Measurements from ENCODE around the gene RSKR. TPM values are rescaled to one million over a fixed set of nuclear protein-coding genes. Genes with fewer than 3 reads are reported as not detected.
"Not testable (repeated sequence)": the region's sequence is repeated elsewhere in the genome, so short reads cannot be mapped to it uniquely, and the experiment has no call there.

The RSKR gene, protein sequence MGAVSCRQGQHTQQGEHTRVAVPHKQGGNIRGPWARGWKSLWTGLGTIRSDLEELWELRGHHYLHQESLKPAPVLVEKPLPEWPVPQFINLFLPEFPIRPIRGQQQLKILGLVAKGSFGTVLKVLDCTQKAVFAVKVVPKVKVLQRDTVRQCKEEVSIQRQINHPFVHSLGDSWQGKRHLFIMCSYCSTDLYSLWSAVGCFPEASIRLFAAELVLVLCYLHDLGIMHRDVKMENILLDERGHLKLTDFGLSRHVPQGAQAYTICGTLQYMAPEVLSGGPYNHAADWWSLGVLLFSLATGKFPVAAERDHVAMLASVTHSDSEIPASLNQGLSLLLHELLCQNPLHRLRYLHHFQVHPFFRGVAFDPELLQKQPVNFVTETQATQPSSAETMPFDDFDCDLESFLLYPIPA
- 27.2 and 31.1 TPM in 2 replicates for total RNA-seq

DNA sequence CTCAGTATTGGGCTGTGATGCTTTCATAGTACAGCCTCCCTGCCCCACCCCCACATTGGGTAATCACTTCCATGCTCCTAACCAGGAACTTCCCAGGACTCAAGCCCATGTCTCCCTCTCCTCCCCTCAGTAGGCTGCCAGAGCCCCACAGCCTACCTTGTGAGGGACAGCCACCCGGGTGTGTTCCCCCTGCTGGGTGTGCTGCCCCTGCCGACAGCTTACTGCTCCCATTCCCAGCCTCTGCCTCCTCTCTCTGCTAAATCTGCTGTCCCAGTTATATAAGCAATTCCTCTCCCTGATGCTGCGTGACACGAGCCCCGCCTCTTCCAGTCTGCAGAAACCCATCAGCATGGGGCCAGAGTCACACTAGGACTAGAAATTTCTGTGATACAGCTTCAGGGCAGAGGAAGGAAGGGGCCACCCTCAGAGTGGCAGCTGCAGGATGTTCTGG lies at the start of gene RSKR:
TSS of gene RSKR (minus strand) at position 255 of the 451 bp plus-strand sequence. CDS start at position 231, 24 bp downstream.
- intact Hi-C loops (cut with micrococcal nuclease) = loop anchor here (2.0 kb wide), 1 partner anchor 119 kb away; no protein-coding TSS in a partner anchor

GRCh38 chr17:28663723-28664122 lies 49.7 kb upstream of the RSKR start:
- intact Hi-C loops (cut with micrococcal nuclease) = loop anchor here (2.0 to 5.0 kb wide), 2 partner anchors 47 to 86 kb away; partner anchors contain the start of genes ALDOC and PROCA1

- intact Hi-C loops (cut with micrococcal nuclease) = loop anchor here (1.0 to 5.0 kb wide), 3 partner anchors 17 to 85 kb away; partner anchors contain the start of genes ALDOC, BLTP2 and PROCA1
Observed at GRCh38 chr17:28662527-28662829, 48.5 kb upstream of the RSKR start.

GRCh38 chr17:28661635-28662526 lies 47.9 kb upstream of the RSKR start, which contains the start of the genes SDF2 and SUPT6H:
SDF2 (minus strand) TSS chr17:28661906; CDS start chr17:28661876, 30 bp downstream.
SUPT6H (plus strand) TSS chr17:28662205; CDS start chr17:28673402, 11,197 bp downstream.
- intact Hi-C loops (cut with micrococcal nuclease) = loop anchor here (1.0 to 5.0 kb wide), 3 partner anchors 17 to 85 kb away; partner anchors contain the start of genes ALDOC, BLTP2 and PROCA1

GRCh38 chr17:28659497-28659881 lies 45.5 kb upstream of the RSKR start:
- intact Hi-C loops (cut with micrococcal nuclease) = not testable (repeated sequence)

GRCh38 chr17:28658766-28659496 lies 44.9 kb upstream of the RSKR start:
- intact Hi-C loops (cut with micrococcal nuclease) = not testable (repeated sequence)

- intact Hi-C loops (cut with micrococcal nuclease) = not testable (repeated sequence)
Observed at GRCh38 chr17:28658342-28658741, 44.4 kb upstream of the RSKR start.

GRCh38 chr17:28657756-28658155 lies 43.8 kb upstream of the RSKR start:
- intact Hi-C loops (cut with micrococcal nuclease) = no loop called here

DNA sequence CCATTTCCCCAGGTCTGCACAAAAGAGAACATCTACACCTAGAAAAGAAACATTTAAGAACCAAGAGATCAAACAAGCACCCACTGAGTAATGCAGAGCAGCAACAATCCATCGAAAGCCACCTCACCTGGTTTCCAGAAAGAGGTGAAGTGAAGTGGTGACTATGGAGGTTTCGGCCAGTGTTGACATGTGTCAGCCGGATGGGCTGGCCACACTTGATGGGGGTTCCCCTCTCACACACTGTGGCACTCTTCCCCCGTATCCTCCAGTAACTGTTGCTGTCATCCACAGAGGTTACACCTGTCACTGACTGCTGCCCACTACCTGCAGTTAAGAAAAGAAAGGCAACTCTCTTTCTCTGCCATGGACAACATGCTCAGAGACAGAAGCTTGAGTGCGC lies 41.2 kb upstream of the RSKR start:
- intact Hi-C loops (cut with micrococcal nuclease) = no loop called here

GRCh38 chr17:28648698-28649097 lies 34.7 kb upstream of the RSKR start:
- intact Hi-C loops (cut with micrococcal nuclease) = loop anchor here (5.0 kb wide), 3 partner anchors 71 to 304 kb away; partner anchors contain the start of genes ALDOC, DHRS13 and PHF12

GRCh38 chr17:28646039-28646754 lies 32.2 kb upstream of the RSKR start:
- intact Hi-C loops (cut with micrococcal nuclease) = loop anchor here (5.0 kb wide), 3 partner anchors 69 to 306 kb away; partner anchors contain the start of genes ALDOC, DHRS13 and PHF12

- intact Hi-C loops (cut with micrococcal nuclease) = loop anchor here (1.0 to 5.0 kb wide), 7 partner anchors 17 to 307 kb away; partner anchors contain the start of genes ALDOC, DHRS13, PHF12 and RPL23A
Observed at GRCh38 chr17:28645576-28645939, 31.6 kb upstream of the RSKR start.

- intact Hi-C loops (cut with micrococcal nuclease) = loop anchor here (1.0 to 5.0 kb wide), 7 partner anchors 17 to 307 kb away; partner anchors contain the start of genes ALDOC, DHRS13, PHF12 and RPL23A
Observed at GRCh38 chr17:28644787-28645575, 31.0 kb upstream of the RSKR start, which contains the start of gene BLTP2. BLTP2 (minus strand) TSS chr17:28645158; CDS start chr17:28645056, 102 bp downstream.

GRCh38 chr17:28643983-28644786 lies 30.2 kb upstream of the RSKR start:
- intact Hi-C loops (cut with micrococcal nuclease) = loop anchor here (2.0 kb wide), 2 partner anchors 75 to 83 kb away; partner anchors contain the start of genes RPL23A and TLCD1

- intact Hi-C loops (cut with micrococcal nuclease) = no loop called here
Observed at GRCh38 chr17:28641579-28641978, 27.6 kb upstream of the RSKR start.

DNA sequence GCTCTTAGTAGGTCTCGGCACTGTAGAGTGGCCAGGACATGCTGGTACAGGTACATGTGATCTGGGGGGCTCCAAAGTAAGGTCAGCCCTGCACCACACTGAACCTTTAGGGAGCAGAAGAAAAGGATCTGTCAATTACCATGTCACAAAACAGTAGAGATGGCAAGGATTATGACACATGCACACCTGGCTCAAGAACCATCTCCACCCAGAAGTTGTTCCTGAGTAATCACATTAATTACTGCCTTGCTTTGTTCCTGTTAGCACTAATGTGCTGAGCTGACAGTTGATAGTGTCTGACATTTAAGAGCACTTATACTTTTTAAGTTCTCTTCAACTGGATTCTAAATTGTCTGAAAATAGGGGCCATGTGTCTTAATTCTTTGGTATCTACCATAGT lies 21.5 kb upstream of the RSKR start:
- intact Hi-C loops (cut with micrococcal nuclease) = no loop called here

DNA sequence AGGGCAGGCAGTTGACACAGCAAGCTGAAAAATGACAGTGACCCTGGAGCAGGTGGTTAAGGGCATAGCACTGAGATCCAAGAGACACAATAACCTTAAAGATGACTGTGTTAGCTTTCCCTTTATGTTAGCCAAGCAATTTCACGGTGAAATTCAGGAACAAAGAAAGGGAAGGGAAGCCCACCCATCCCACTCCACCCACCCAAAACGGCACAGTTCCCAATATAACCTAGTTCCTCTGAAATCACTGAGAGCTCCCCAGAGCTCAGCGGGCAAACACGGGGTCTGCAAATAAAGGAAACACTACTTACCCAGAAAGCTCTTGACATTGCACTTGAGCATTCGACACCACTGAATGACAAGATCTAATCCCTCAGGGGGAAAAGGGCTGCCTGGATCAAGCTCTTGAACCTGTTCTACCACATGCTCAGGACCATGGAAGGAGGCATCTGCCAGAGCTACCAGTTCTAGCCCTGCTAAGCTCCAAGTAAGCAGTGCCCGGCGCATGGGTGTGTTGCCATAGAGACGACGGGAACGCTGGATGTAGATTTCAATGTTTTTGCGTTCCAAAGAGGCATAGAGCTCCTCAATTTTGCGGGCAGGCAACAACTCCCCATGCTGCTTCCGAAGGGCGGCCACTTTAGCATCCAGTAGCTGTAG lies 20.4 kb upstream of the RSKR start:
- intact Hi-C loops (cut with micrococcal nuclease) = no loop called here

Measured in T-helper 2 cell treated with Interferon-gamma antibody and Interleukin-4, amounts not matched to agents 100 ng/mL and 5 ng/mL, for 36 hours (primary cell).